PC-3 (cell line): ENCODE results near the gene ADAMTS17. TPM values are rescaled to one million over a fixed set of nuclear protein-coding genes. Genes with fewer than 3 reads are reported as not detected.

Experiments used
- ATAC-seq: fragments of 200-7000 bp; cut with Tn5 transposase; 2 replicates; pipeline ENCODE4 v1.9.1; 2020; ENCODE audit warnings: mild to moderate bottlenecking, moderate library complexity
- Bru-seq: library from RNA; stranded (reverse); fragments of 400-500 nt; gene quantifications from one replicate; lab custom pipeline; 2021; lab: Mats Ljungman, UMichigan
- BruChase-seq, 2 experiments: library from RNA; stranded (reverse); fragments of 400-500 nt; gene quantifications; one replicate each; lab custom pipeline; 2021; lab: Mats Ljungman, UMichigan
- BruUV-seq: library from RNA; stranded (reverse); fragments of 400-500 nt; replicated peaks from 2 replicates; lab custom pipeline; 2021; lab: Mats Ljungman, UMichigan
- CTCF ChIA-PET: fragments of 300-600 bp; sonication (Branson Sonifier 250); formaldehyde crosslinking; loops from one replicate; lab custom pipeline; 2022; ENCODE audit warnings: antibody characterized with exemption; lab: Charles Lee
- POLR2A ChIA-PET: fragments of 300-600 bp; sonication (Branson Sonifier 250); formaldehyde crosslinking; loops from one replicate; lab custom pipeline; 2022; ENCODE audit warnings: antibody characterized with exemption; ENCODE audit not compliant: unreplicated experiment; lab: Charles Lee
- DNase-seq: peaks from one replicate; pipeline ENCODE4 v3.0.0-alpha.2; 2015
- H2AFZ ChIP-seq: fragments of 300-600 bp; sonication (generic); 2 replicates; pipeline ENCODE4 v1.6.0; 2016; ENCODE audit warnings: antibody characterized with exemption, low read length
- H3F3A ChIP-seq: fragments of 300-600 bp; sonication (generic); one replicate; pipeline ENCODE4 v1.6.0; 2017; ENCODE audit warnings: antibody characterized with exemption, low read length, control low read depth, mild to moderate bottlenecking; ENCODE audit not compliant: unreplicated experiment
- H3K27ac ChIP-seq: fragments of 300-600 bp; sonication (generic); 2 replicates; pipeline ENCODE4 v1.5.1; 2016; ENCODE audit warnings: mild to moderate bottlenecking, low read length
- H3K27me3 ChIP-seq: fragments of 300-600 bp; sonication (generic); 2 replicates; pipeline ENCODE4 v1.6.1; 2016; ENCODE audit warnings: low read length, mixed read lengths
- H3K36me3 ChIP-seq: fragments of 300-600 bp; sonication (generic); 2 replicates; pipeline ENCODE4 v1.6.1; 2016; ENCODE audit warnings: low read depth, mixed run types, low read length, mixed read lengths
- H3K4me1 ChIP-seq: fragments of 300-600 bp; sonication (generic); 2 replicates; pipeline ENCODE4 v1.5.1; 2016; ENCODE audit warnings: low read length; ENCODE audit not compliant: insufficient read depth
- H3K4me2 ChIP-seq: fragments of 300-600 bp; sonication (generic); 2 replicates; pipeline ENCODE4 v1.6.0; 2016; ENCODE audit warnings: low read length
- H3K4me3 ChIP-seq: fragments of 300-600 bp; sonication (generic); 2 replicates; pipeline ENCODE4 v1.5.1; 2016; ENCODE audit warnings: mild to moderate bottlenecking, low read length, mixed read lengths
- H3K79me2 ChIP-seq: fragments of 300-600 bp; sonication (generic); 2 replicates; pipeline ENCODE4 v1.6.1; 2017; ENCODE audit warnings: low read length, mixed read lengths
- H3K9ac ChIP-seq: fragments of 300-600 bp; sonication (generic); 2 replicates; pipeline ENCODE4 v1.6.0; 2016; ENCODE audit warnings: mild to moderate bottlenecking, low read length
- H3K9me2 ChIP-seq: fragments of 300-600 bp; sonication (generic); replicated peaks from 2 replicates; pipeline ENCODE4 v1.6.1; 2016; ENCODE audit warnings: mixed run types, low read length, mixed read lengths
- H3K9me3 ChIP-seq: fragments of 300-600 bp; sonication (generic); 2 replicates; pipeline ENCODE4 v1.6.1; 2016; ENCODE audit warnings: low read length, mixed read lengths
- H4K20me1 ChIP-seq: fragments of 300-600 bp; sonication (generic); 2 replicates; pipeline ENCODE4 v1.6.1; 2016; ENCODE audit warnings: low read length, mixed read lengths
- EZH2 ChIP-seq: fragments of 300-600 bp; sonication (generic); IDR thresholded peaks from one replicate; pipeline ENCODE4 v1.6.1; 2017; ENCODE audit warnings: antibody characterized with exemption, mild to moderate bottlenecking, low read length; ENCODE audit not compliant: unreplicated experiment
- EZH2phosphoT487 ChIP-seq: fragments of 300-600 bp; sonication (generic); IDR thresholded peaks from 2 replicates; pipeline ENCODE4 v1.6.1; 2018; ENCODE audit warnings: mild to moderate bottlenecking, antibody characterized with exemption, low read length, borderline replicate concordance
- intact Hi-C: fragments of 100-400 bp; cut with micrococcal nuclease; formaldehyde crosslinking; loops from 2 replicates; pipeline ENCODE4 v1.9.0; 2023
- long read RNA-seq: library from polyadenylated mRNA; unstranded; transcript quantifications from one replicate; pipeline ENCODE4 v2.0.0, GENCODE V29; 2021; ENCODE audit not compliant: unreplicated experiment
- total RNA-seq: library from RNA; depleted of rRNA; stranded (reverse); fragments of >200 nt; gene quantifications from 2 replicates; pipeline ENCODE4 v1.2.3, GENCODE V29; 2014; rRNA removed
- TF ChIP-seq, protein P1 (sequence below): fragments of 300-600 bp; sonication (generic); conservative IDR thresholded peaks from 2 replicates; pipeline ENCODE4 v1.5.1; 2017; ENCODE audit warnings: antibody characterized with exemption, low read depth, mild to moderate bottlenecking, low read length

The ADAMTS17 gene, protein sequence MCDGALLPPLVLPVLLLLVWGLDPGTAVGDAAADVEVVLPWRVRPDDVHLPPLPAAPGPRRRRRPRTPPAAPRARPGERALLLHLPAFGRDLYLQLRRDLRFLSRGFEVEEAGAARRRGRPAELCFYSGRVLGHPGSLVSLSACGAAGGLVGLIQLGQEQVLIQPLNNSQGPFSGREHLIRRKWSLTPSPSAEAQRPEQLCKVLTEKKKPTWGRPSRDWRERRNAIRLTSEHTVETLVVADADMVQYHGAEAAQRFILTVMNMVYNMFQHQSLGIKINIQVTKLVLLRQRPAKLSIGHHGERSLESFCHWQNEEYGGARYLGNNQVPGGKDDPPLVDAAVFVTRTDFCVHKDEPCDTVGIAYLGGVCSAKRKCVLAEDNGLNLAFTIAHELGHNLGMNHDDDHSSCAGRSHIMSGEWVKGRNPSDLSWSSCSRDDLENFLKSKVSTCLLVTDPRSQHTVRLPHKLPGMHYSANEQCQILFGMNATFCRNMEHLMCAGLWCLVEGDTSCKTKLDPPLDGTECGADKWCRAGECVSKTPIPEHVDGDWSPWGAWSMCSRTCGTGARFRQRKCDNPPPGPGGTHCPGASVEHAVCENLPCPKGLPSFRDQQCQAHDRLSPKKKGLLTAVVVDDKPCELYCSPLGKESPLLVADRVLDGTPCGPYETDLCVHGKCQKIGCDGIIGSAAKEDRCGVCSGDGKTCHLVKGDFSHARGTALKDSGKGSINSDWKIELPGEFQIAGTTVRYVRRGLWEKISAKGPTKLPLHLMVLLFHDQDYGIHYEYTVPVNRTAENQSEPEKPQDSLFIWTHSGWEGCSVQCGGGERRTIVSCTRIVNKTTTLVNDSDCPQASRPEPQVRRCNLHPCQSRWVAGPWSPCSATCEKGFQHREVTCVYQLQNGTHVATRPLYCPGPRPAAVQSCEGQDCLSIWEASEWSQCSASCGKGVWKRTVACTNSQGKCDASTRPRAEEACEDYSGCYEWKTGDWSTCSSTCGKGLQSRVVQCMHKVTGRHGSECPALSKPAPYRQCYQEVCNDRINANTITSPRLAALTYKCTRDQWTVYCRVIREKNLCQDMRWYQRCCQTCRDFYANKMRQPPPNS
- total RNA-seq (5.5 and 6.9 TPM in 2 replicates), Bru-seq, nascent RNA (percentile 67 among the genes with signal in this experiment), BruChase-seq, experiment 1, labeled RNA remaining after a 6-hour chase (percentile 59 among the genes with signal in this experiment), BruChase-seq, experiment 2, labeled RNA remaining after a 2-hour chase (percentile 76 among the genes with signal in this experiment)
- long read RNA-seq, partial matches to known transcripts = 3 of 30 reads
- long read RNA-seq, other reads (novel, unspliced or antisense) = 27 of 30 reads

DNA sequence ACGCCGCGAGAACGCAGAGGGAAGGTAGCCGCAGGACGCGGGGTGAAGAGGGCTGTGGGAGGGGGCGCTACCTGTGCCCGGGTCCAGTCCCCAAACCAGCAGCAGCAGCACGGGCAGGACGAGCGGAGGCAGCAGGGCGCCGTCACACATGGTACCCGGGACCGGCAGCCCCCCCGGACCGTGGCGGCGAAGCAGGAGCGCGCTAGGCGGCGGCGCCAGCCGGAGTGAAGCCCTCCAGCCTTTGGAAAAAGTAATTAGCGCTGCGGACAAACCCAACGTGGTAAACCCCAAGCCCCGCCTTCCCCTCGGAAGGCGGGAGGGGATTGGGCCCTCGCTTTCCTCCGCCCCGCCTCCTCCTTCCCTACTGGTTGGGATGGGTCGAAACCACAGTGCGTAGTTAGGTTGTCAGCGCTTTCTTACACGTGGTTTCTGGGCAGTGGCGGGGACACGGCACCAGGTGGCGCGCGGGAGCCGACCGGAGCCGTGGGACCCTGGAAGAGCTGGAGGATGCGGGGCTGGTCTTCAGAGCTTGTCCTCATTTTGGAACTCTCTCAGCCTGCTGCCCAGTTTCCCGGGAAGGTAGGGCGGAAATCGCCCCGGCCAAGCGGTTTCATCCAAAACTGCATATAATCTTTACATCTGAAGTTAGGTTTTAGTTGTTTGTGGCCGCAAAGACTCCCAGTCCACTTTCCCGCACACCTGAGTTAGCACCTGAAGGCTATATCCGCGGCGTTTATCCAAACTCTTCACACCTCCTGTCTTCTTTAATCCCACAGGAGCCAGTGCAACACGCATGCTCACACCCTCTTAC lies at the start of gene ADAMTS17:
Gene ADAMTS17 (minus strand): TSS at position 226 of the 811 bp plus-strand sequence. CDS start 76 bp downstream, at position 150.
- Histone ChIP-seq H4K20me1 (no peaks in the 10 kb centered on the region), H3F3A (no peaks in the 10 kb centered on the region), H3K79me2 (no peaks in the 10 kb centered on the region), H2AFZ (peak within 1 kb of the TSS; percentile 96), H3K9ac (peak within 1 kb of the TSS; percentile 51; the same call in 1 of the 2 replicates), H3K36me3 (no peaks in the 10 kb centered on the region), H3K9me3 (no peaks in the 10 kb centered on the region), H3K9me2 (no peaks in the 10 kb centered on the region), H3K4me3 (peak within 1 kb of the TSS; percentile 90), H3K4me2 (peak within 1 kb of the TSS; percentile 97), H3K27ac (no peak within 1 kb of the TSS), H3K4me1 (peaks cover 20% of the 10 kb centered on the region), H3K27me3 (no peaks in the 10 kb centered on the region)
- no peak for TF ChIP-seq EZH2
- no peak for TF ChIP-seq EZH2phosphoT487
- TF ChIP-seq, protein P1, sequence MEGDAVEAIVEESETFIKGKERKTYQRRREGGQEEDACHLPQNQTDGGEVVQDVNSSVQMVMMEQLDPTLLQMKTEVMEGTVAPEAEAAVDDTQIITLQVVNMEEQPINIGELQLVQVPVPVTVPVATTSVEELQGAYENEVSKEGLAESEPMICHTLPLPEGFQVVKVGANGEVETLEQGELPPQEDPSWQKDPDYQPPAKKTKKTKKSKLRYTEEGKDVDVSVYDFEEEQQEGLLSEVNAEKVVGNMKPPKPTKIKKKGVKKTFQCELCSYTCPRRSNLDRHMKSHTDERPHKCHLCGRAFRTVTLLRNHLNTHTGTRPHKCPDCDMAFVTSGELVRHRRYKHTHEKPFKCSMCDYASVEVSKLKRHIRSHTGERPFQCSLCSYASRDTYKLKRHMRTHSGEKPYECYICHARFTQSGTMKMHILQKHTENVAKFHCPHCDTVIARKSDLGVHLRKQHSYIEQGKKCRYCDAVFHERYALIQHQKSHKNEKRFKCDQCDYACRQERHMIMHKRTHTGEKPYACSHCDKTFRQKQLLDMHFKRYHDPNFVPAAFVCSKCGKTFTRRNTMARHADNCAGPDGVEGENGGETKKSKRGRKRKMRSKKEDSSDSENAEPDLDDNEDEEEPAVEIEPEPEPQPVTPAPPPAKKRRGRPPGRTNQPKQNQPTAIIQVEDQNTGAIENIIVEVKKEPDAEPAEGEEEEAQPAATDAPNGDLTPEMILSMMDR = peak; percentile 86
- peak; percentile 87 for ATAC-seq
- ChIA-PET POLR2A (interaction anchor here (0.6 kb wide), 2 partner anchors 231 to 616 kb away, joined by 3 read pairs; no protein-coding TSS in a partner anchor), CTCF (interaction anchor here (1.0 to 1.2 kb wide), 2 partner anchors 8 to 416 kb away, joined by 4 to 8 read pairs; no protein-coding TSS in a partner anchor)
- no TSS peak for BruUV-seq
- peak; percentile 95 for DNase-seq
- intact Hi-C loops = loop anchor here (1.0 kb wide), 1 partner anchor 41 kb away; no protein-coding TSS in a partner anchor

DNA sequence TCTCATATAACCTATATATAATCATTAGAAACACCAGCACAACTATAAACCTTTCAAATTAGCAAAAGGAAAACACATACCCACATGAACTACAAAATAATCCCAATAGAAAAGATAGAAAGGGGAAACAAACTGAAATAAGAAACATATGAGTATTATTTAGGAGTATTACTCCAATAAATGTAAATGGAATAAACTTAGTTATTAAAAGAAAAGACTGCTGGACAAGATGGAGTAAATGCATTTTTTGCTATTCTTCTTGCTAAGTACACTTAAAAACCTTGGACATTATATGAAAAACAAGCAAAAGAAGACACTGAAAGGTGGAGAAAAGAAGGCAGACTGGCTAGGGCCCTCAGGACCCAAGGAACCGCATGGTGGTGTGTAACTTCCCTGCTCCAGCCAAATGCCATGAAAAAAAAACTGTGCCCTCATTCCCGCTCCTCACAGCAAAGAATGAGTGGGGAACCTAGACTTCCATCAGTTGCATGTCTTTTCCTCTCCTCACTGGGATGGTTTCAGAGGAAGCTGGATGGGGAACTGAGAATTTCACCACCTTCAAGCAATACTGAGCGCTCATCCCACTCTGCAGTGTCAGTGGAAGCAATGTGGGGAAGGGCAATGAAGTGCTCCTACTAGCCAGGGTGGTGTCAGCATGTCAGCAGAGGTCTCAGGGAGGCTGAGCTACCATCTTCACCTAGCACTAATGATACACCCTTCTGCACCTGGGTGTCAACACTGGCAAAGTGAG lies 43.7 kb upstream of the ADAMTS17 start:
- no peak overlapping the region for H3K27ac ChIP-seq
- no peaks in the 10 kb centered on the region for H3K9me2 ChIP-seq
- ATAC-seq (no peak), DNase-seq (no peak)
- no peaks in the 10 kb centered on the region for H4K20me1 ChIP-seq
- H2AFZ ChIP-seq = no peak overlapping the region
- POLR2A ChIA-PET = no interaction called here
- no peaks in the 10 kb centered on the region for H3K79me2 ChIP-seq
- no peaks in the 10 kb centered on the region for H3F3A ChIP-seq
- BruUV-seq = no TSS peak
- no peaks in the 10 kb centered on the region for H3K4me1 ChIP-seq
- H3K9ac ChIP-seq = no peak overlapping the region
- H3K9me3 ChIP-seq = 0 out of 2 replicates have a peak, but pooled peaks cover 3% of the 10 kb centered on the region
- no peak for TF ChIP-seq EZH2phosphoT487
- TF ChIP-seq, protein P1 = no peak
- TF ChIP-seq EZH2 = no peak
- H3K27me3 ChIP-seq = peaks cover 19% of the 10 kb centered on the region; the same call in 1 of the 2 replicates
- no peak overlapping the region for H3K4me2 ChIP-seq
- CTCF ChIA-PET = no interaction called here
- H3K4me3 ChIP-seq = no peak overlapping the region
- H3K36me3 ChIP-seq = no peaks in the 10 kb centered on the region
- intact Hi-C loops = no loop called here
